SHP77 (cell line): ENCODE data around the gene TCF21.
A peak's percentile ranks its signal among the peaks of the same experiment; 100 is the strongest.

Source experiments
- DNase-seq, 2 experiments: peaks; one replicate each; lab custom pipeline; 2025; lab: John Stamatoyannopoulos, UW

TCF21 gene

GRCh38 chr6:133889557-133890403, 867 bp downstream of the TCF21 start:
- no peak for DNase-seq

- no peak for DNase-seq
These were observed 1.8 kb downstream of the TCF21 start for GRCh38 chr6:133890711-133891148.

GRCh38 chr6:133891149-133891926, 2.4 kb downstream of the TCF21 start:
- peak; percentile 61 to 72 for DNase-seq

GRCh38 chr6:133891927-133892812, 3.3 kb downstream of the TCF21 start:
- DNase-seq, result no peak

- DNase-seq, result no peak
These were observed 4.1 kb downstream of the TCF21 start for GRCh38 chr6:133892813-133893691.

- no peak for DNase-seq
These were observed 5.0 kb downstream of the TCF21 start for GRCh38 chr6:133893946-133894345.

- no peak for DNase-seq
These were observed 5.5 kb downstream of the TCF21 start for GRCh38 chr6:133894369-133894768.

GRCh38 chr6:133894795-133895358, 6.0 kb downstream of the TCF21 start:
- DNase-seq, result no peak

GRCh38 chr6:133895573-133896343, 6.8 kb downstream of the TCF21 start:
- no peak for DNase-seq

GRCh38 chr6:133896344-133896721, 7.4 kb downstream of the TCF21 start:
- DNase-seq, result no peak

GRCh38 chr6:133898263-133898662, 9.3 kb downstream of the TCF21 start:
- no peak for DNase-seq

GRCh38 chr6:133899556-133899955, 10.6 kb downstream of the TCF21 start:
- DNase-seq, result no peak

GRCh38 chr6:133903855-133904254, 14.9 kb downstream of the TCF21 start:
- no peak for DNase-seq

- no peak for DNase-seq
These were observed 17.1 kb downstream of the TCF21 start for GRCh38 chr6:133906050-133906449.

- DNase-seq, result peak; percentile 84 to 87
These were observed 27.8 kb downstream of the TCF21 start for GRCh38 chr6:133916650-133917151.

- DNase-seq, result no peak
These were observed 28.9 kb downstream of the TCF21 start for GRCh38 chr6:133917781-133918180.

- DNase-seq, result no peak
These were observed 29.5 kb downstream of the TCF21 start for GRCh38 chr6:133918208-133918930.

- no peak for DNase-seq
These were observed 30.4 kb downstream of the TCF21 start for GRCh38 chr6:133919362-133919761.

GRCh38 chr6:133921249-133921859, 32.4 kb downstream of the TCF21 start:
- peak; percentile 64 to 69 for DNase-seq
